Activated B cell treated with CpG ODN at 0.5 μM for 24 hours (primary cell): ENCODE results near the gene ARNT2. TPM values are rescaled to one million over a fixed set of nuclear protein-coding genes. Genes with fewer than 3 reads are reported as not detected.

Experiments used
- ATAC-seq: fragments of 200-7000 bp; cut with Tn5 transposase; one replicate; pipeline ENCODE4 v1.10.0; 2021; ENCODE audit warnings: low read depth, mild to moderate bottlenecking, moderate library complexity
- CTCF ChIA-PET: fragments of 350-600 bp; sonication (Branson Sonifier 250); formaldehyde crosslinking; loops from one replicate; lab custom pipeline; 2021; ENCODE audit warnings: antibody characterized with exemption; lab: Charles Lee
- POLR2A ChIA-PET: fragments of 350-600 bp; sonication (Branson Sonifier 250); formaldehyde crosslinking; loops from one replicate; lab custom pipeline; 2021; ENCODE audit warnings: antibody characterized with exemption; lab: Charles Lee
- DNase-seq: peaks from one replicate; pipeline ENCODE4 v3.0.0; 2022
- H3K27ac Mint-ChIP-seq: one replicate; pipeline ENCODE4 v1.8.0; 2020; ENCODE audit warnings: mixed read lengths
- H3K27me3 Mint-ChIP-seq: one replicate; pipeline ENCODE4 v1.8.0; 2021; ENCODE audit warnings: mixed read lengths
- H3K36me3 Mint-ChIP-seq: one replicate; pipeline ENCODE4 v1.8.0; 2021; ENCODE audit warnings: low read depth, mixed read lengths
- H3K4me1 Mint-ChIP-seq: one replicate; pipeline ENCODE4 v1.8.0; 2021; ENCODE audit warnings: mixed read lengths
- H3K4me3 Mint-ChIP-seq: one replicate; pipeline ENCODE4 v1.8.0; 2020; ENCODE audit warnings: mild to moderate bottlenecking, mixed read lengths
- H3K9me3 Mint-ChIP-seq: one replicate; pipeline ENCODE4 v1.8.0; 2020; ENCODE audit warnings: mixed read lengths
- intact Hi-C: fragments of 100-400 bp; cut with micrococcal nuclease; formaldehyde crosslinking; loops from one replicate; pipeline ENCODE4 v1.15.1; 2024
- total RNA-seq: library from RNA; stranded (reverse); gene quantifications from 2 replicates; pipeline ENCODE4 v1.2.3, GENCODE V29; 2022
- TF ChIP-seq, protein P1 (sequence below): fragments of 200-600 bp; IDR thresholded peaks from one replicate; pipeline ENCODE4 v1.8.0; 2022; ENCODE audit warnings: antibody characterized with exemption, mild to moderate bottlenecking

The ARNT2 gene
- total RNA-seq, 1 donor from 2014 or later = not detected

DNA sequence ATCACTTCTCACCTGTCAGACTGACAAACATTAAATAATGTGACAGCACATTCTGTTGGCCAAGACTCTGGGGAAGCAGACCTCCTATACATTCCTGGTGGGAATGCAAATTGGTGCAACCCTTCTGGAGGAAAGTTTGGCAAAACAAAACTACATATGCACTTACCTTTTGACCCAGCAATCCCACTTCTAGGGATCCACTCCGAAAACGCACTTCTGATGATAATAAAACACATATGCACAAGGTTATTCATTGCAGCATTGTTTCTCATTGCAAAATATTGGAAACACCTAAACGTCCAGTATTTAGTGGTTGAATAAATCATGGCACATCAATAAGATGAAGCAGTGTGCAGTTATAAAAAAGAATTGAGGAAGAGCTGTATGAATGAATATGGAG, 145.5 kb downstream of the ARNT2 start:
- intact Hi-C loops = no loop called here
- POLR2A ChIA-PET = no interaction called here
- DNase-seq = no peak

DNA sequence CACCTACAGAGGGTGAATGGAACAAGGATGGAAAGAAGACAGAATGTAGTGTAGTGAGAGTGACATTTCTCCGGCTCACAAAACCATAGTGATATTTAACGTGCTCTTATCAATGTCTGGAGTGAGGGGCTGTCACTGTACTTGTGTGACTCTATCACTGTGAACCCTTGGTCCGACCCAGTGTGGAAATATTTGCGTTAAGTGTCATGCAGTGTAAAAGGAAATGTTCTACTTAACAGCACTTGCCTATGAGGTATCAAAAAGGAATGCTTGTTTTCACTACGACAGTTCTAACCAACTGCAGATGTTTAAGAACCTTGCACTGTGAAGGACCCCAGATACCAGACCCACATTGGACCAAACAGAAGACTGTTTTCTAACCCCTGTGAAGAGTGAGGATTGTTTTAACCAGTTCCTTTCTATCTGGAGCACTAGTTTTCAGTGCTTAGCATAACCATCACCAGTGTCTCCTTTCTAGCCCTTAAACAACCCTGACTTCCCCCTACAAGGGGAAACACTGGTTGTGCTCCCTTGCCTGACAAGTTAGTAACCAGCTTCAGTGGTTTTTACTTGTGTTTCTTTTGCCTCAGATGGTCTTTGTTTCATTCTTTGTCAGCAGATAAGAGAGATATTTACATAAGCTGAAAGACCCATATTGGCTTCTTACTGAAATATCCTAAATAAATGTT, 146.2 kb downstream of the ARNT2 start:
- intact Hi-C loops = no loop called here

More for the DNA sequence above, 145.5 kb downstream of the ARNT2 start:
- no peak overlapping the region for H3K27ac Mint-ChIP-seq
- H3K4me3 Mint-ChIP-seq = no peak overlapping the region
- CTCF ChIA-PET = no interaction called here
- ATAC-seq = no peak
- peaks cover 10% of the 10 kb centered on the region for H3K27me3 Mint-ChIP-seq
- H3K36me3 Mint-ChIP-seq = no peaks in the 10 kb centered on the region
- H3K9me3 Mint-ChIP-seq = no peaks in the 10 kb centered on the region
- TF ChIP-seq, protein P1, sequence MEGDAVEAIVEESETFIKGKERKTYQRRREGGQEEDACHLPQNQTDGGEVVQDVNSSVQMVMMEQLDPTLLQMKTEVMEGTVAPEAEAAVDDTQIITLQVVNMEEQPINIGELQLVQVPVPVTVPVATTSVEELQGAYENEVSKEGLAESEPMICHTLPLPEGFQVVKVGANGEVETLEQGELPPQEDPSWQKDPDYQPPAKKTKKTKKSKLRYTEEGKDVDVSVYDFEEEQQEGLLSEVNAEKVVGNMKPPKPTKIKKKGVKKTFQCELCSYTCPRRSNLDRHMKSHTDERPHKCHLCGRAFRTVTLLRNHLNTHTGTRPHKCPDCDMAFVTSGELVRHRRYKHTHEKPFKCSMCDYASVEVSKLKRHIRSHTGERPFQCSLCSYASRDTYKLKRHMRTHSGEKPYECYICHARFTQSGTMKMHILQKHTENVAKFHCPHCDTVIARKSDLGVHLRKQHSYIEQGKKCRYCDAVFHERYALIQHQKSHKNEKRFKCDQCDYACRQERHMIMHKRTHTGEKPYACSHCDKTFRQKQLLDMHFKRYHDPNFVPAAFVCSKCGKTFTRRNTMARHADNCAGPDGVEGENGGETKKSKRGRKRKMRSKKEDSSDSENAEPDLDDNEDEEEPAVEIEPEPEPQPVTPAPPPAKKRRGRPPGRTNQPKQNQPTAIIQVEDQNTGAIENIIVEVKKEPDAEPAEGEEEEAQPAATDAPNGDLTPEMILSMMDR = no peak
- no peaks in the 10 kb centered on the region for H3K4me1 Mint-ChIP-seq

DNA sequence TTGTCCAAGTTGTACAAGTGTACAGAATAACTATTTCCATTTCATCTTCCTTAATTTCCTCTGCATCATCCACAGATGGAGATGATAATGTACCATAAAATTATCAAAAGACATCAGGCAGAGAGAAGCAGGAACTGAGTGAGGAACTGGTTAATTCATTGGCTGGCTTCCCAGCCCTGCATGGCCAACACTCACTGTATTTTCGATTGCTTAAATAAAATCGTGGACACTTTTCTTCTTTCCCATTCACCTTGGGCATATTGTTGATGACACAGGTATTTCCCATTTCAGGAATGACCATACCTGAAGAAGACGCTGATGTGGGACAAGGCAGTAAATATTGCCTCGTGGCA, 146.7 kb downstream of the ARNT2 start:
- TF ChIP-seq, protein P1 = no peak
- Mint-ChIP-seq H3K4me3 (no peak overlapping the region), H3K36me3 (no peaks in the 10 kb centered on the region), H3K27me3 (peaks cover 7% of the 10 kb centered on the region), H3K27ac (no peak overlapping the region), H3K4me1 (no peaks in the 10 kb centered on the region), H3K9me3 (no peaks in the 10 kb centered on the region)
- ChIA-PET POLR2A (no interaction called here), CTCF (no interaction called here)
- DNase-seq (no peak), ATAC-seq (no peak)
- intact Hi-C loops = no loop called here

More for the DNA sequence above, 146.2 kb downstream of the ARNT2 start:
- Mint-ChIP-seq H3K4me3 (no peak overlapping the region), H3K27me3 (peaks cover 8% of the 10 kb centered on the region), H3K4me1 (no peaks in the 10 kb centered on the region), H3K9me3 (no peaks in the 10 kb centered on the region), H3K27ac (no peak overlapping the region), H3K36me3 (no peaks in the 10 kb centered on the region)
- ChIA-PET POLR2A (no interaction called here), CTCF (no interaction called here)
- TF ChIP-seq, protein P1 = no peak
- no peak for DNase-seq
- no peak for ATAC-seq

DNA sequence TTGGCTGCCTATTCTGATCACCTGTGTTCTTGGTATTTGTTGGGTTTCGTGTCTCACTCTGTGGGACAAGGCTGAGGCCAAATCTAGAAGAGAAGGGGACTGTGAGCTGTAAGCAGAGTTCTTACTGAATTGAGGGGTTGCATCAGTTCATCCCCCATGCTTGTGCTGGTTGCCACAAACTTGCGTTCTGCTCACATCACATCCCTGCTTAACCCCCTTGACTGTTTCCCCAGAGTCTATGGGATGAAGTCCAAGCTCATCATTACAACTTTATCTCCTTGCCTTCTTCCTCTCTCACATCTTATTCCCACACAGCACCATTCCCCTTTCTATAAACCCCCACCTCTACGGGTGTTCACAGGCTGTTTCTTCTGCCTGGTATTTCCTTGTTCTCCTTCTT, 147.2 kb downstream of the ARNT2 start:
- H3K36me3 Mint-ChIP-seq = no peaks in the 10 kb centered on the region

DNA sequence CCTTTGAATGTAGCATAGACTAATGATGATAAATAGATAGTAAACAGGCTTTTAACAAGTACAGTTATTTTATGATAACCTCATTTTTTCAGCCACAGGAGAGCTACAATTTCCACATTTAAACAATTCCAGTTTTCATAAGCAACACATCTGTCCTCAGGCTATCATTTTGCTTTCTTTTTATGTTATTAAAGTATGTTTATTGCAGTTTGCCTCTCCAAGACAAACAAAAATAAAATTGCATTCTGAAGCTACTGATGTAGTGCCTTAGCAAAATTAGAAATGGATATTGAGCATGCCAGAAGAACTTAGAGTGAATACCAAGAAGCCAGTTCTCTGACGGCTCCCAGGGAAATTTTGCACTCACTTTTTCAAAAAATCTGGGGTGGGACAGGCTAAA, 150.4 kb downstream of the ARNT2 start:
- ATAC-seq (no peak), DNase-seq (no peak)
- intact Hi-C loops = no loop called here
- ChIA-PET CTCF (no interaction called here), POLR2A (no interaction called here)
- H3K4me3 Mint-ChIP-seq = no peak overlapping the region
- TF ChIP-seq, protein P1 = no peak
- H3K36me3 Mint-ChIP-seq = no peaks in the 10 kb centered on the region
- H3K9me3 Mint-ChIP-seq = no peaks in the 10 kb centered on the region
- no peaks in the 10 kb centered on the region for H3K4me1 Mint-ChIP-seq
- H3K27me3 Mint-ChIP-seq = peaks cover 6% of the 10 kb centered on the region
- no peak overlapping the region for H3K27ac Mint-ChIP-seq

More for the DNA sequence above, 147.2 kb downstream of the ARNT2 start:
- DNase-seq = no peak
- no peaks in the 10 kb centered on the region for H3K4me1 Mint-ChIP-seq
- ChIA-PET CTCF (no interaction called here), POLR2A (no interaction called here)
- H3K9me3 Mint-ChIP-seq = no peaks in the 10 kb centered on the region
- TF ChIP-seq, protein P1 = no peak
- no peak overlapping the region for H3K27ac Mint-ChIP-seq
- no peak overlapping the region for H3K4me3 Mint-ChIP-seq
- intact Hi-C loops = no loop called here
- ATAC-seq = no peak
- peaks cover 4% of the 10 kb centered on the region for H3K27me3 Mint-ChIP-seq
